Measurements from ENCODE around the gene FOXC1.

GRCh38 chr6:1615151-1615852, 5.6 kb downstream of the FOXC1 start:
- TF ChIP-seq CTCF (IDR thresholded peaks at IDR 0.05) (no peak), EZH2 (IDR thresholded peaks at IDR 0.05) (peak; percentile 98), EZH2phosphoT487 (IDR thresholded peaks at IDR 0.05) (peak; percentile 90)

All from neural progenitor cell (in vitro differentiated cells).